CD4-positive, alpha-beta T cell treated with Interferon alpha-2 for 1 hour (primary cell): Measurements from ENCODE around the gene PRELID2.
"Not testable (repeated sequence)": the region's sequence is repeated elsewhere in the genome, so short reads cannot be mapped to it uniquely, and the experiment has no call there.

Experiments
- DNase-seq, 2 donors: peaks; one replicate each; pipeline ENCODE4 v3.0.0-alpha.2; 2020 to 2022

The PRELID2 gene

DNA sequence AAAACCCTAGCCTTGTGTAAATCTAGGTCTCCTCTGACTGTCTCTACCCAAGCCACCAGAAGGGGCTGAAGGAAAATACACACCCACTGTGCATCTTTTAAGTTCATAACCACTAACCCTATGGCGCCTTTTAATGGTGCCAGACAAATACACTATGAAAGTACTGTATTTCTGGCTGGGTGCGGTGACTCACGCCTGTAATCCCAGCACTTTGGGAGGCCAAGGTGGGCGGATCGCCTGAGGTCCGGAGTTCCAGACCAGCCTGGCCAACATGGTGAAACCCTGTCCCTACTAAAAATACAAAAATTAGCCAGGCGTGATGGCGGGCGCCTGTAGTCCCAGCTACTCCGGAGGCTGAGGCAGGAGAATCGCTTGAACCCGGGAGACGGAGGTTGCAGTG is 1.1 kb upstream of the PRELID2 start:
- not testable (repeated sequence) for DNase-seq

DNA sequence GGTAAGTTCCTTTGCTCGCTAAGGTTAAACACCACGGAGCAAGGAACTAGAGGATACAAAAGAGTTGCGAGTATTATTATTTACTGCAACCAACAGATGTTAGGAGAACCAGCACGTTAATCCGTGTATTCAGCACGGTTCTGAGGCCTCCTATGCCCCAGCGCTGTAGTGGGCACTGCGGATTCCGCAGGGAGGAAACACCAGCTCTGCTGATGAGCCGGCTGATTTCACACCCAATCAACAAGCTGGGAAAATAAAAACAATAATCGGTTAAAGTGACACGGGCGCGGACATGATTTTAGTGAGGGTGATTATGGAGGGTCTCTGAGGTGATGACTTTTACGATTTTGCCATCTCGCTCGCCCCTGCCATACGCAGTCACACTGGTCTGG is 702 bp upstream of the PRELID2 start:
- no peak for DNase-seq

DNA sequence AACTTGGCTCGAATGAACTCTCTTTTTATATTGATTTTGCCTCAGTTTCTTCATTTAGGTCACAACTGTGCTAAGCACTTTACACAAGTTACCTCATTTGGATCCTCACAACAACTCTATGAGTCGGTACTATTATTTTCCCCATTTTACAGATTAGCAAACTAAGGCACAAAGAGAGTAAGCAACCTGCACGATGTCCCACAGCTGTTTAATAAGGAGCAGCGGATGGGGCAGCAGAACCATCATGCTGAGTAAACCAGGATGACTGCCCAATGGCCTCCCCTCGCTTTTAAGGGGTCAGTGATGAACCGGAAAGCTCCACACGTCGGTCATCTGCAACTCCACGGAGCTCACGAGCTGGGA is 607 bp downstream of the PRELID2 start:
- DNase-seq, result no peak

DNA sequence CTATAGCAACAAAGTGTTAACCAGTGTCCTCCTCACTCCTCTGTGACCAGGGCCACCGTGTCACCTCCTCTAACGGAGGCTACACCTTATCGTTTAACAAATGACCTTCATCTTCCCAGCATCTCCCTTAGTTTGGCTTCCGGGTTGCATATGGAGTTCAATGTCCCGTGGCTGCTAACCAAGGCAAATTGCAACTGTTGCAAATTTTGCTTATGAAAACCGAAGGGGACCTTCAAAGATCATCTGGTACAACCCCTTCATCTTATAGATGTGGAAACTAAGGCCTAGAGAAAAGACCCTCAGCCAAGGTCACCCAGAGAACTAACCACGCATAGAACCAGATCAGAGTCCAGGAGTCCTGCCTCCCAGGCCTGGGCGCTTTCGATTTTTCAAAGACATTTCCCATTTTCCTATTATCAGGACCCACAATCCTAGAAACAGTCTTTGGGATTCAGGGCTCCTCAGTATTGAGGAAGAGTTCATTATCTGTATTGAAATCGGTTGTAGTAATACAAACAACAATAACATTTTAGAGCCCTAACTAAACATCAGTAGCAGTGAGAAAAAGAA is 1.4 kb downstream of the PRELID2 start:
- no peak for DNase-seq

DNA sequence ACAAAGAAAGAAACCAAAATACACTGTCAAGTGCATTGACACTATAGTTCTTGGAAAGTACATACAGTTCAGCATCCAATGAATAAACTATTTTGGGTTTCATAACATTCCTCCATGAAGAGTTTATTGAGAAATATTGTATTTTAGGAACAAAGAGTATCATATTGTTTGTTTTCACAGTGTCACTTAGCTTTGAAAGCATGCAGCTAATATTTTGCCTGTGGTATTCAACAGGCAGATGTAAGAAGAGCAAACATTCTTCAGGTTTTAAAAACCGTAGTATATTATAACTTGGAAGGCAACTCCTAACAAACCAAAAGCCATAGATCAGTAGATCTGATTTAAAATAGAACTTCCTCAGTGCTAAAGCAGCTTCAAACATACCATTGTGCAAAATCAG is 4.5 kb downstream of the PRELID2 start:
- no peak for DNase-seq

DNA sequence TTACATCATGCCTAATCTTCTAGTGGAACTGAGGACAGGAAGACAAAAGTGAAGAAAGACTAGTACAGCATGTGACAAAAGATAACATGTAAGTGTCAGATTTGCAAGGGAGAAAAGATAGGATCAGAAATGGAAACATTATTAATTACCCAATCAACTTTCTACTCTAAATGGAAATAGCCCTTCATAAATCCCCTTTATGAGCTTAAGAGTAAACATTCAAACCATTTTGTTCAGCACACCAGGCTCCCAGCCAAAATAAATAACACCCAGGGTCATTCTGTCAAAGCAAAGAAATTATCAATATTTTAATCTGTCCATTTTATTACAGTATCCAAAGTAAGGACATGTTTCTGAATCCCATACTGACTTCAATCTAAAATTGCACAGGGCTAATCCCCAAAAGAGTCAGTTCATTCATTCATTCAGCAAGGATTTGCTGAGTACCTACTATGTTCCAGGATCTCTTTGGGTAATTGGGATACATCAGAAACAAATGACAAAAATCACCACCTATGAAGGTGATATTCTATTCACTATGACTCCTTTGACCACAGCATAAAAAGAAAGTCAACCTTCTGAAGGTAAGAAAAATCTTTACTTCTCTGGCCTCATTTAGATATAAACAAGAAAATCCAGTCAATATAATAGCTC is 5.3 kb downstream of the PRELID2 start:
- DNase-seq, result no peak

DNA sequence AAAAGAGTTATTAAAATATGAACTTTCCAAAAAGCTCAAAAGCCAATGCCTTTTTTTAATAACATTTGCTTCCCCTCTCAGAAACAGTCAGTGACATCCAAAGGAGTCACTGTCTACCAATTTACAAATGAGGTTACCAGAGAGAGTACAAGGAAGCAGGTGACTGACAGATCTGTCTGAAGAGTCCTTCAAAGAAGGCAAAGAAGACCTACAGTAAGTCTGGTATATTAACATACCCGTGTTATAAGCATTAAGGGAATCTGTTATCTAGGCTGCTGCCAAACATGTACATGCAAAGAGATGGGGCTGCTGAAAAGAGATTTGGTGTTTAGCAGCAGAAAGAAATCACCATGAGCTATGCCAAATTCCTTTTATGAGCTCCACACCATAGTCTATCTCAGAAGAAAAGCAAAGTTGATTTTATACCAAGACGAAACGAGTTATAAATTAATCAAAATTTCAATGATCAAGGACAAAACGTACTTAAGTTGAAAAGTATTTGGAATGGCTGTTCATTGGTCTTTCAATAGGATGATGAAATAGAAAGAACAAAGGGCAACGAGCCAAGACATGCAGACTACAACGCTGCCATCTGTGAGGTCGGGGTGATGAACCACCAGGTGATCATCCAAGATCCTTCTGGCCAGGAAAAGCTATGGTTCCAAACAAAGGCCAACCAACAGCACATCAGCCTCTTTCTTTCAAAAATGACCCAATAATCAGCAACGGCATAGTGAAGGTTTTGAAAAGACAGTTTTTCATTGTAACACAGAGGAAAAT is 8.1 kb downstream of the PRELID2 start:
- no peak for DNase-seq

DNA sequence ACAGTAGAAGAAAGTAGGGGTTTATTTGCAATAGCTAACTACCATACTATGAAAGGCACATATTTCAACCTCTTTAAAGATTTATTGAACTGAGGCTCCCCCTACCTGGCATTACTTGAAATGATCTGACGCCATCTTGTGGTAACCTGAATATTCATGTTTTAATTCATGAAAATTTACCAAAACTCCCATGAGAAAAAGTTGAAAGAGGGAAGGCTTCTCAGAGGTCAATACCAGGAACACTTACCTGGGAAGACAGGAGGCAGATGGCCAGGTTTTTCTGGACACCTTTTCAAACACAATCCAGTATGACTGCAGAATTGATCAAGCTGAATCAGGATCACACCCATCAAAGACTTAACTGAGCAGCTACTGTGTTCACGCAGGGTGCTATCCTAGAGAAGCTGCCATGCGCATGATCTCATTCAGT is 9.4 kb downstream of the PRELID2 start:
- peak in 1 of 2 donors; percentile 44 for DNase-seq

DNA sequence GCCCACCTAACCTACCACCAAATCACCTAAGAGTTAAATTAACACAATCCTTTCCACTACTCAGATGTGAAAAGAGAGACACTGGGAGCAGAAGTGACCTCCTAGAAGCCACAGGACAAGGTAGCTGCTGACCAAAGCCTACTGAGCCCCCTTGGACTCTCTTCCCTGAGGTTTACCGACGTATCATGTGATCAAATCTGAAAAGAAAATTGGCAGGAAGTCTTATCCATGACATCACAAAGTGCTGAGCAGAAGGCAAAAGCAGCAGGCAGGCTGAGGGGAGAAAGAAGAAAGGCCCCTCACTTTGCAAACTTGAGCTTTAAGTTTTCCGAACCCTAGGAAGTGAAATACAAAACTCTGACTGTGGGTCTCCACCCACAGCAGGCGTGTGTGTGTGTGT is 11.1 kb downstream of the PRELID2 start:
- no peak for DNase-seq

DNA sequence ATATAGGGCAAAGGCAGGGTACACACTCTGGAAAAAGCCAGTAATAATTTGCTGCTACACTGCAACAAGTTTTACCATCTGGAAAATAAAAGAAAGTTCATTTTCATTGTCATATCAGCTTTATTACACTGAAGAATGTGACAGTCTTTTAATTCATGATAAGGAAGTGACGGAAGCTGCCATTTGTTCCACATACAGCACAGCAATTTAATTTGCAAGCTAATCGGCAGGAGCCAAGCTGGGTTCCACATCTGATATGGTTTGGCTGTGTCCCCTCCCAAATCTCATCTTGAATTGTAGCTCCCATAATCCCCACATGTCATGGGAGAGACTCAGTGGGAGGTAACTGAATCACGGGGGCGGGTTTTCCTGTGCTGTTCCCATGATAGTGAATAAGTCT is 16.5 kb downstream of the PRELID2 start:
- DNase-seq, result no peak

DNA sequence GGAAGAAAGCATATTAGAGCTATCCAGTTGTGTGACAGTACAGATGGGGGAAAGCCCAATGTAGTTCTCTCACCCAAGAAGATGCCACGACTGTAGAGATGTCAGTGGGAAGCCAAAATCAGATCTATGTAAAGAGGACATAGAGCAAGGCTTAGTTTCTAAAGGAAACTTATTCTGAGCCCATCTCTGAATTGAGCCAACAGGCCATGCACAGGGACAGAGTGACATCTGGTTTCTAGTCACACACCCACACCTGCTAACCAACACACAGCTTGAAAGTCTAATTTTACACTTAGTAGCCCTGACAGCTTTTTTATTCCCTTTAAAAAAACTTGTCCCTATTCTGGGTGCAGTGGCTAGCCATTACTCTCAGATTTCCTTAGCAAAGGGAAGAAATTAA is 22.3 kb downstream of the PRELID2 start:
- no peak for DNase-seq

DNA sequence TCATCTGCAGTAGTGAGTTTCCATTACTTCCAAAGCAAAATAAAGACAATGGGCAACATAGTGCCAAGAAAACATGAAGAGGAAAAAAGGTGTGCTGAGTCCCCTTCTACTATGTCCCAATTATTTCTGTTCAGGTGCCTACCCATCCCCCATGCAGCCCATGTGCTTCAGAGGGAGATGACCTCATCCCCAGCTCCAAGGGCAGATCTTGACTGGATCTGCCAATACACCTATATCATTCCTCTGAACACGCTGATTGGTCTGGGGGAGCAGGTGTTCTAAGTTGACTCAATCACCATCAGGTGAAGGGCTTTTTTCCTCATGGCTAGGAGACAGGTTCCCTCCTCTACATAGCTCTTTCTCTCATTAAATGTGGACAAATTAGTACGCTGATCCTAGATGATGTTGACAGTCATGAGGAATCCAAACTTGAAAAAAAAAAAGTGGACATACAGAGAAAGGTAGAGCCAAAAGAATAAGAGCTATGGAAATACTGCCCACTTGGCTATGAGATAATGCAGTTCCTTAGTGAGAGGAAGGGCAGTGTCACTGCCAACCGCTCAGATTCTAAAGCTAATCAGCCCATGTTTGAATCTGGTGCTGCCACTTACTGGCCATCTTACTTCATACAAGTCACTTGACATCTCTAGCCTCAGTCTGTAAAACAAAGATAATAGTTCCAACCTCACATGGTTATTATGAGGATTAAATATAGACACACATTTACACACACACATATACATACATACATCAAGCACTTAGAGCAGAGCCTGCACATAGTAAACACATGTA is 23.1 kb downstream of the PRELID2 start:
- DNase-seq, result no peak

DNA sequence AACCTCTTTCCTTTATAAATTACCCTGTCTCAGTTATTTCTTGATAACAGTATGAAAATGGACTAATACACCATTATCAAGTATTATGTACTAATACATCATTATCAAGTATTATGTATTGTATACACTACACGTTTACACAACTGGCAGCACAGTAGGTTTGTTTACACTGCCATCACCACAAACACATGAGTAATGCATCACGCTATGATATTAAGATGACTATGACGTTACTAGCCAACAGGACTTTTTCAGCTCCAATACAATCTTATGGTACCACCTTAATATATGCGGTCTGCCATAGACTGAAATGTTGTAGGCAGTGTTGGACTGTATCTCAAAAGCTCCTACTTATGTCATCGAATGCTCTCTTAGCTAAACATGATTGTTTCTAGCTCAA is 28.2 kb downstream of the PRELID2 start:
- DNase-seq, result no peak

DNA sequence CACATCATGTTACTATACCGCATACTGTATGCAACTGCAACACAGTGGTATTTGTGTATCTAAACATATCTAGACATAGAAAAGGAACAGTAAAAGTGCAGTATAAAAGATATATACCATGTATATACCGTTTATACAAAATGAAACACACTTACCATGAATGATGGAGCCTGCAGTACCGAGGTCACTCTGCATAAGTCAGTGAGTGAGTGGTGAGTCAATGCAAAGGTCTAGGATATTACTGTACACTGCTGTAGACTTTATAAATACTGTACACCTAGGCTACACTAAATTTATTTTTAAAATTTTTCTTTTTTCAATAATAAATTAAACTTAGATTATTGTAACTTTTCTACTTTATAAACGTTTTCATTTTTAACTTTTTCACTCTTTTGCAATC is 29.3 kb downstream of the PRELID2 start:
- DNase-seq, result no peak

DNA sequence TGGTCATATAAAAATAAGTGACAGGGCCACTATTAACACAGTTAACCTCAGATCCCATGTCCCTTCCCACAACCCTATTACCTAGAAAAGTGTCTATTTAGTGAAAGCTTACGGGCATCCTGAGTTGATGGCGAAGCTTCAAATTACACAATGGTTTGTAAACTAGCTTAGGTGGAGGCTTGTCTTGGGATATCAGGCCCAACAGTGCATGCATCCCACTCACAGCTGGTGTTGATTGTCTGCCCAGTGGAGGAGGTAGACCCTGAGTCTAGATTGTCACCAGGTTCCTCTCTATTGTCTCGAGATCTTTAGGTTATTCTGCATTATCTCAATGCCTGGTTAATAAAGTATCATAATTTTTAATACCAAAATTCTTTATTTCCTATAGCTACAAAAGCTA is 30.4 kb downstream of the PRELID2 start:
- no peak for DNase-seq

DNA sequence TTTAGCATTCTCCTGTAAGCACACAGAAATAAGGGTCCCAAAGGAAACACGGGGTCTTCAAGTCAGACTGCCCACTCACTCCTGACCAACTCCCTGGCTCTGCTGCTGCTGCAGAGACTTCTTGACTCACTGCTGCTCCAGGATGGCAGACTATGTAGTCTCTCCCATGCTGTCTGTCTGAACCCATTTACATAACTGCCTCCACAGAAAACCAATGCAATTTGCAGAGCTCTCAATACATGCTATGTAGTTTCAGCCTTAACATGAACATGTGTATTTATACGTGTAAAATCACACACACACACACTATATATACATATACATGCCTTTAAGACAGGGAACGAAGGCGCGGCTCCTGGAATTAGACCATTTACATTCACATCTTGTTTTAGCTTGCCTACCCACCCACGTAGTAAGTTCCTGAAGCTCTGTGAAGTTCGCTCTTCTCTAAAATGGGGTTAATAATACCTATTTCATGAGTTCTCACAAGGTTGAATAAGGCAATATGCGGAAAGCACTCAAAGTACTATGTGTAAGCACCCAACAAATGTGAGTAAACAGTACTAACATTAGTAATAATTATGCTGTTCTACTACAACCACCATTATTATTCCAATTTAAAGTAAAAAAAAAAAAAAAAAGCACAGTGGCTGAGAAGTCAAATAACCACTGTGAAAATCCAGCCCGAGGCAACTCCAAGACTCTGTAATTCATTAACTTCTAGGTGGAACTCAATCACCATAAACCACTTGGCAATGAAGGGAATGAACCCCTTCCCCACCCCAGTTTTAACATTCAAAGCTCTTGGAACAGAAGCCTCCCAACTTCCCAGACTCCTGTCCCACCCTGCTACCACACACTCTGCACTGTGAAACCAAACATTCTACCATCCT is 31.8 kb downstream of the PRELID2 start:
- no peak for DNase-seq

DNA sequence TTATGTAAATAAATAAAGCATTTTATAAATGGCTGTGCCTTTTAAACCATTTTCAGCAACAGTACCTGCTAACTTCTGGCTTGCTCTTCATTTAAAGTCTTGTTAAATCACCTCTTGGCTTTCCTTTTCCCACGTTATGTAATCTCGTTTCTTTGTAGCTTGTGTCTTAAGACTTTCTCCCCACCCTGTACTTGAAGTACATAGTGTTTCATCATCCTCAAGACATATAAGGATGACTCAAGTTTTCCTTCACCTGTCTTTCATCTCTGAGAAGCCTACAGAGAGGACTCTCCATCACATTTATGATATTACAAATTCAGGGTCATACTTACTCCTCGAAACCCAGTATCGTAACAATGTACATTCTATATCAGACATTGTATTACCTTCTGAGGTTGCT is 33.9 kb downstream of the PRELID2 start:
- no peak for DNase-seq

DNA sequence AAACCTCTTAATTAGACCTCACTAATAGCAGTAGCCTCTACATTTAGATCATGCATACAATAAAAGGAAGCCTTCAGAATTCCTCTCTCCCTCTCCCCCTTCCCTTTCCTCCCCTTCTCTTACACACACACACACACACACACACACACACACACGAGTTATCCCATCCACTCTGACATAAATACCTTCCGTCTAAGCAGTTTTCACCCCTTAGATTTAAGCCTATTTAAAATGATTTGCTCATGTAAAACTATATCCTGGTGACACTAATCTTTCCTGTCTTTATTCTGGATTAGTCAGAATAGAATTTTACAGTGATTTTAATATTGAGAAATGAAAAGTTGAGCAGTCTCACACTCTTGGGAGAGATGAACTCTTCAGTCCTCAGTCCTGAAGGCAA is 35.0 kb downstream of the PRELID2 start:
- DNase-seq, result no peak

DNA sequence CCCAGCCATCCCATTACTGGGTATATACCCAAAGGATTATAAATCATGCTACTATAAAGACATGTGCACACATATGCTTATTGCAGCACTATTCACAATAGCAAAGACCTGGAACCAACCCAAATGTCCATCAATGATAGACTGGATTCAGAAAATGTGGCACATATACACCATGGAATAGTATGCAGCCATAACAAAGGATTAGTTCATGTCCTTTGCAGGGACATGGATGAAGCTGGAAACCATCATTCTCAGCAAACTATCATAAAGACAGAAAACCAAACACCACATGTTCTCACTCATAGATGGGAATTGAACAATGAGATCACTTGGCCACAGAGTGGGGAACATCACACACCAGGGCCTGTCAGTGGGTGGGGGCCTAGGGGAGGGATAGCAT is 36.6 kb downstream of the PRELID2 start:
- not testable (repeated sequence) for DNase-seq

DNA sequence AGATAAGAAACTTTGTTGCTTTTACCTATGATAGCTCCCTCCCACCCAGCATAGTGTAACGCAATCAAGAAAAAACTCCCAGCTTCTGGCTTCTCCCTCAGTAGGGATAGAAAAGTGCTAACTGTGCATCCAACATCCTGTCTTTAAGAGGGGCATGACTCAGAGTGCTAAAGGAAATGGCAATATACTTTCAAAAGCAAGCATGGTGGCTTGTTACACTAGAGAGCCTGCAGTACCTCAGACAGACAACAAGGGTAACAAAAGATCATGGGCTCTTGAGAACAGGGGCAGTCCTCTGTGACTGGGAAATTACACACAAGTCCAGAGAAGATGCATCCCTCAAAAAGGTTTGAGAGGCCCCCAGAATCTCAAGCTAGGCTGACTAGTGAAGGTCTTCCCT is 37.8 kb downstream of the PRELID2 start:
- no peak for DNase-seq

DNA sequence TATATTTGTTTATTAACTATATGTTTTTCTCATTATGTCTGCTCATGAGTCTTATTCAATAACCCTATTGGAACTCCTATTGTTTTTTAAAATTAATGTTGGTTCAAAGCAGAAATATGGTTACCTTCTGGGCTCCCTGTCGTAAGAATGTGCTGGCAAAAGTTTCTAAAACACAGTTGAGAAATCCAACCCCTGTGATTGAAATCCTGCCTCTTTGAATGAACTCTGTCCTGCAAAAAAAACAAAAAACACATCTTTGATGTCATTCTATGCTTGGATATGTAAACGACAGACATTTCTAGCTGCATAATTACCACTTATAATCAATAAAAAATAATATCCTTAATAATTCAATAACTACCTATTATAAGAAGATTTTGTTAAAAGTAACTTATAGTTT is 38.8 kb downstream of the PRELID2 start:
- DNase-seq, result no peak

DNA sequence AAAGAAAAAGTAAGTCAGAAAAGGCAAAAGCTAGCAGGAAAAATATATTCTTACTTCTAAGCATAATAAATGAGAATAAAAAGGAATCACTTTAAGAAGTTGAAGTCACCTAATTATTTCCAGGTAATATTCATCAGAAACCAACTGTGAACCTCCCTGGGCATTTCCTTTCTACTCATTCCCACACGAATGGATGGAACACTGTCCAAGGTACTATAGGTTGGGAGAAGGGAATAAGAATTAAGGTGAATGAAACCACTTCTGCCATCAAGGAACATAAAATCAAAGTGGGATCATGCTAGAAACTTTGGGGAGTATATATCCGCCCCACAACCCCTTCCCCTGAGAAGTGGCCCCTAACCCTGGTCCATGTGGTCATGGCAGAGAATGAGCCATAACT is 41.6 kb downstream of the PRELID2 start:
- no peak for DNase-seq

DNA sequence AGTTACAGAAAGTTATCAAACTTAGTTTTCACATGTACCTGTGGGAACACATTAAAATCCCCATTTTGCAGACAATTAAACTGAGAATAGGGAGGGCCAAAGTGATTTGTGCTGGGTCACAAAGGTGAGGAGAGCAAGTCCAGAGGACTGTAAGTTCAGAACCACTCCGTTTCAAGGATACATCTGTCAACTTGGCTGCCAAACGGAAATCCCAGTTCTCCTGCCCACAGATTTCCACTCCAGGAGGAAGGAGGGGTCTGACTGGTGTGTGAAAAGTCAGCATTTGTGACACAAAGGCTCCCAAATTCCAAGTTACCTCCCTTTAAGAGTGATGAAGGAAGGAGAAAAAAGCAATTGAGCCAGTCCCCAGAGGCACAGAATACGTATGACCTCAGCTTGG is 42.3 kb downstream of the PRELID2 start:
- DNase-seq, result no peak
